Activated naive CD4-positive, alpha-beta T cell treated with anti-CD3 and anti-CD28 coated beads, Interleukin-2, amount 50 U/mL, for 24 hours (primary cell): ENCODE results near the gene ANKRD31.
A peak's percentile ranks its signal among the peaks of the same experiment; 100 is the strongest.
"Not testable (repeated sequence)": the region's sequence is repeated elsewhere in the genome, so short reads cannot be mapped to it uniquely, and the experiment has no call there.

Source experiments
- H3K27ac Mint-ChIP-seq: one replicate; pipeline ENCODE4 v1.8.0; 2021; ENCODE audit warnings: mild to moderate bottlenecking, mixed read lengths
- H3K27me3 Mint-ChIP-seq: one replicate; pipeline ENCODE4 v1.8.0; 2021; ENCODE audit warnings: mixed read lengths
- H3K36me3 Mint-ChIP-seq: one replicate; pipeline ENCODE4 v1.8.0; 2021; ENCODE audit warnings: mixed read lengths
- H3K4me1 Mint-ChIP-seq: one replicate; pipeline ENCODE4 v1.8.0; 2021; ENCODE audit warnings: mixed read lengths
- H3K4me3 Mint-ChIP-seq: one replicate; pipeline ENCODE4 v1.8.0; 2021; ENCODE audit warnings: mild to moderate bottlenecking, mixed read lengths
- H3K9me3 Mint-ChIP-seq: one replicate; pipeline ENCODE4 v1.8.0; 2021; ENCODE audit warnings: mixed read lengths

Gene ANKRD31

DNA sequence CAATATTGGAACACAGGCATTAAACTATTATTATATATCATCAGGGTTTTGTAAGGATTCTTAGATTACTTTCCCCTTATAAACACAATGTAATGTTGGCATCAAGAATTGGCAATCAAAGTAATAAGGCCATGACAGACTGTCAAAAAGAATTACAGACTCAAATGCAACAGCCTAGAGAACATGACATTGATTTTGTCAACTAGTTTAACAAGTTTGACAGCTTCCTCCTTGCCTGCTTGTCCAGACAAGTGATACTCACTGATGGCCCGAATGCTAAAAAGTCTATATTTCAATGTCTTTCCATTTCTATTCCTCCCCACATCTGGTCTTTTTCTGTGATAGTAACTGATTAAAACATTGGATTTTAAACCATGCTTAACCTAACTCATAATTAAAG, 6.4 kb upstream of the ANKRD31 start:
- no peaks in the 10 kb centered on the region for H3K27me3 Mint-ChIP-seq
- H3K27ac Mint-ChIP-seq, result no peak overlapping the region
- no peaks in the 10 kb centered on the region for H3K9me3 Mint-ChIP-seq
- no peaks in the 10 kb centered on the region for H3K4me1 Mint-ChIP-seq
- no peaks in the 10 kb centered on the region for H3K36me3 Mint-ChIP-seq
- no peak overlapping the region for H3K4me3 Mint-ChIP-seq

DNA sequence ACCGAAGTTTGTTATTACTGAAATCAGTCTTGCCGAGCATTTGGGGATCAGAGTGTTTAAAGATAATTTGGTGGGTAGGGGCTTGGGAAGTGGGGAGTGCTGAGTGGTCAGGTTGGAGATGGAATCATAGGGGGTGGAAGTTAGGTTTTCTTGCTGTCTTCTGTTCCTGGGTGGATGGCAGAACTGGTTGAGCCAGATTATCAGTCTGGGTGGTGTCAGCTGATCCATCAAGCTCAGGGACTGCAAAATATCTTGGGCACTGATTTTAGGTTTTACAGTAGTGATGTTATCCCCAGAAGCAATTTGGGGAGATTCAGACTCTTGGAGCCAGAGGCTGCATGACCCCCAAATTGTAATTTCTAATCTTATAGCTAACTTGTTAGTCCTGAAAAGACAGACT, 5.4 kb upstream of the ANKRD31 start:
- Mint-ChIP-seq H3K36me3 (no peaks in the 10 kb centered on the region), H3K27me3 (no peaks in the 10 kb centered on the region), H3K4me3 (no peak overlapping the region), H3K27ac (no peak overlapping the region), H3K4me1 (peaks cover 4% of the 10 kb centered on the region), H3K9me3 (no peaks in the 10 kb centered on the region)

DNA sequence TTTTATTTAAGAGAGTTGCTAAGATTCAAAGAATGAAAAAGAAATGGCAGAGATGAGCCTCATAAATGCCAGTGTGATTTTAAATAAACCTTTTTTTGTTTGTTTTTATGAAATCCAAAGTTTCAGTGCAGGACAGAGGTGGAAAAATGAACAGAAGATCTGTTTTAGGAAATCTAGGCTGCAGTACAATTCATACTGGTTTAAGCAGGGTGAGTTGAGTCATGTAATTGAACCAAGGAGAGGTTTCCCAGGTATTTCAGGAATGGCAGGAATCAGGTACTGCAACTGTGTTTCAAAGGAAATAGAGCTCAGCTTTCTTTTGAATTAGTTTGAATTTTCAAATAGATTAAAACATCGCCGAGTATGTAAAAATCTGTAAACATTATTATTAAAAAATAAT, 3.0 kb upstream of the ANKRD31 start:
- Mint-ChIP-seq H3K27ac (no peak overlapping the region), H3K9me3 (no peaks in the 10 kb centered on the region), H3K27me3 (no peaks in the 10 kb centered on the region), H3K4me1 (peaks cover 19% of the 10 kb centered on the region), H3K36me3 (no peaks in the 10 kb centered on the region), H3K4me3 (no peak overlapping the region)

DNA sequence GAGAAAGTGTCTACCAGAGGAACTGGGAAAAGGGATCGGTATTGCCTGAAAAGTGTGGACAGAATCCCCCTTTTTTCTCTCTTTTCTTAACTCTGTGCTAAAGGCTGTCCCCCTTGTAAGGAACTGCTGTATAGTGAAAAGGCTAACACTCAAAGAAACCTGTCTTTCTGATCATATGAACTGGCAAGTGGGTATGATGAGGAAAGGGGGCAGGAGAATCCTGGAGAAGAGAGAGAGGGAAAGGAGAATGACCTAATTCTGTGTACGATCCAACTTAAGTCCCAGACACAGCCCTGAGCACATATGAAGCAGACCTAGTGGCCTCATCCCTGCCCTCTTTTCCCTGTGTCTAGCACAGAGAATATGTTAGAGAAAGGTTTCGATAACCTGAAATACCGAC, 967 bp downstream of the ANKRD31 start:
- peak overlapping the region; percentile 94 for H3K4me3 Mint-ChIP-seq
- peak overlapping the region; percentile 98 for H3K27ac Mint-ChIP-seq
- peaks cover 19% of the 10 kb centered on the region for H3K4me1 Mint-ChIP-seq
- H3K27me3 Mint-ChIP-seq, result no peaks in the 10 kb centered on the region
- H3K9me3 Mint-ChIP-seq, result no peaks in the 10 kb centered on the region
- H3K36me3 Mint-ChIP-seq, result no peaks in the 10 kb centered on the region

DNA sequence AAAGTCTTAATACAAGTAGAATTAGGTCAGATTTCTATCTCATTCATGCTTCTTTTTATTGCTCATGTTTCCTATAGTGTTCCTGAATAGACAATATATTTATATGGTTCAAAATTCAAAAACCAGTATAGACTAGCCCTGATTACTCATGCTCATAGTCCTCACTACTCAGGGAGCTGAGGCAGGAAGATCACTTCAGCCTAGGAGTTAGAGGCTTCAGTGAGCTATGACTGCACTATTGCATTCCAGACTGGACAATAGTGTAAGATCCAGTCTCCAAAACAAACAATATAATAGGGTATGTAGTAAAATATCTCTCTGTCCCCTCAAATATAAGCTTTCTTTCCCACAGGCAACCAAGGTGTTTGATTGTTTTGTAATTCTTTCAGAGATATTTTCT, 2.4 kb downstream of the ANKRD31 start:
- Mint-ChIP-seq H3K9me3 (no peaks in the 10 kb centered on the region), H3K27ac (no peak overlapping the region)

DNA sequence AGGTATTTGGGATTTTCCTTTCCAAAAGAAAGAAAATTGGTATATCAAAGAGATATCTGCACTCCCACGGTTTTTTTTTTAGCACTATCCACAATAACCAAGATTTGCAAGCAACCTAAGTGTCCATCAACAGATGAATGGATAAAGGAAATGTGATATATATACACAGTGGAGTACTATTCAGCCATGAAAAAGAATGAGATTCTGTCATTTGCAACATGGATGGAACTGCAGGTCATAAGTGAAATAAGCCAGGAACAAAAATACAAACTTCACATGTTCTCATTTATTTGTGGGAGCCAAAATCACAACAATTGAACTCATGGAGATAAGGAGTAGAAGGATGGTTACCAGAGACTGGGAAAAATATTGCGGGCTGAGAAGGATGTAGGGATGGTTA, 9.8 kb downstream of the ANKRD31 start:
- Mint-ChIP-seq H3K27ac (no peak overlapping the region), H3K27me3 (no peaks in the 10 kb centered on the region), H3K4me1 (peaks cover 5% of the 10 kb centered on the region), H3K4me3 (no peak overlapping the region), H3K9me3 (no peaks in the 10 kb centered on the region), H3K36me3 (peaks cover 1% of the 10 kb centered on the region)

More for the DNA sequence above, 2.4 kb downstream of the ANKRD31 start:
- no peaks in the 10 kb centered on the region for H3K27me3 Mint-ChIP-seq
- no peaks in the 10 kb centered on the region for H3K36me3 Mint-ChIP-seq
- peaks cover 19% of the 10 kb centered on the region for H3K4me1 Mint-ChIP-seq
- no peak overlapping the region for H3K4me3 Mint-ChIP-seq

DNA sequence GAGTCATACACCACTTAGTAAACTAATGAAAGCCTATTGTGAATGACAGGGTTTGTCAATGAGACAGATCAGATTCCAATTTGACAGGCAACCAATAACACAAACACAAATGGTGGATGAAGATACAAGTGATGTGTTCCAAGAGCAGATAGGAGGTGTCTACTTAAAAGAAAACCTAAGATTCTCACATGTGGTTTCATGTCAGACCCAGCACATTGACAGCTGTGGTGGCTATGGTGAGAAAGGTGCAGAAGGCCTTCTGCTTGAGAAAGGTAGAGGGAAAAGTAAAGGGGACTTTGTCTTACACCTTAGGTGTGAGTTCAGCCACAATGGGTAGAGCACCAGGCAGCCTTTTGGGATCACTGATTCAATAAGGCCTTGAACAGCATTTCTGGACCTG, 11.2 kb downstream of the ANKRD31 start:
- peaks cover 6% of the 10 kb centered on the region for H3K36me3 Mint-ChIP-seq
- peaks cover 5% of the 10 kb centered on the region for H3K4me1 Mint-ChIP-seq
- no peak overlapping the region for H3K27ac Mint-ChIP-seq
- H3K9me3 Mint-ChIP-seq, result no peaks in the 10 kb centered on the region
- H3K4me3 Mint-ChIP-seq, result no peak overlapping the region
- H3K27me3 Mint-ChIP-seq, result no peaks in the 10 kb centered on the region

DNA sequence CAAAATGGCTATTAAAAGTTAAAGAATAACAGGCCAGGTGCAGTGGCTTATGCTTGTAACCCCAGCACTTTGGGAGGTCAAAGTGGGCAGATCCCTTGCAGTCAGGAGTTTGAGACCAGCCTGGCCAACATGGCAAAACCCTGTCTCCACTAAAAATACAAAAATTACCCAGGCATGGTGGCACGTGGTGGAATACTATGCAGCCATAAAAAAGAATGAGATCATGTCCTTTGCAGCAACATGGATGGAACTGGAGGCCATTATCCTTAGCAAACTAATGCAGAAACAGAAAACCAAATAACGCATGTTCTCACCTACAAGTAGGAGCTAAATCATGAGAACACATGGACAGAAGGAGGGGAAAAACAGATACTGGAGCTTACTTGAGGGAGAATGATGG, 15.9 kb downstream of the ANKRD31 start:
- H3K4me3 Mint-ChIP-seq, H3K27ac Mint-ChIP-seq, H3K27me3 Mint-ChIP-seq, H3K4me1 Mint-ChIP-seq: not testable (repeated sequence)
- peaks cover 18% of the 10 kb centered on the region for H3K9me3 Mint-ChIP-seq
- H3K36me3 Mint-ChIP-seq, result peaks cover 26% of the 10 kb centered on the region

DNA sequence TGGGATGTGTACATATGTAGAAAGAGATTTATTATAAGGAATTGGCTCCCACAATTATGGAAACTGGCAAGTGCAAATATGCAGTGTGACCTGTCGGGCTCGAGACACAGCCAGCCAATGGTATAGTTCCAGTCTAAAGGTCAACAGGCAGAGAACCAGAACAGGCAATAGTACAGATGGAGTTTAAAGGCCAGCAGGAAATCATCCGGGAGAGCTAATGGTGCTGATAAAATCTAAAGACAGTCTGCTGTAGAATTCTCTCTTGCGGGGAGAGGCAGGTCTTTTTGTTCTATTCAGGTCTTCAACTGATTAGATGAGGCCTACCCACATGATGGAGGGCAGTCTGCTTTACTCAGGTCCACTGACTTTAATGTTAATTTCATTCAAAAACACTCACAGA, 21.8 kb downstream of the ANKRD31 start:
- H3K9me3 Mint-ChIP-seq, result peaks cover 18% of the 10 kb centered on the region
- H3K27ac Mint-ChIP-seq, result no peak overlapping the region
- H3K4me1 Mint-ChIP-seq, result peaks cover 6% of the 10 kb centered on the region
- H3K27me3 Mint-ChIP-seq, result no peaks in the 10 kb centered on the region
- no peak overlapping the region for H3K4me3 Mint-ChIP-seq
- peaks cover 26% of the 10 kb centered on the region for H3K36me3 Mint-ChIP-seq

DNA sequence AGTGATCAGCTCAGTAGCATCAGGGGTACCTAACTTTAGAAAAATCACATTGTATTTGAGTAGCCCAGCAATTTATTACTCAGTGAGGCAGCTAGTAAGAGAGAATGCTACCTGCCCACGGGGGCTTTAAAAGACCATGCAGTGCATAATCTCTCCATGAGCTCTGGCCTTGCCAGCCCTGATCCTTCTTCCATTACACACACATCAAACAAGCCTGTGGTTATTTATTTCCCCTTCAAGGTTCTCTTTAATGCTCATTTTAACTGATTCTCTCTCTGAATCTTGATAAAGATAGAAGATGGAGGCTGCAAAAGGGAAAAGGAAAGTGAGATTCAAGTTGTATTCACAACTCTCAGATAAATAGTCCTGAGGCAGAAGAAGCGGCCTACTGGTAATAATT, 22.3 kb downstream of the ANKRD31 start:
- no peaks in the 10 kb centered on the region for H3K27me3 Mint-ChIP-seq
- H3K36me3 Mint-ChIP-seq, result peaks cover 26% of the 10 kb centered on the region
- peaks cover 18% of the 10 kb centered on the region for H3K9me3 Mint-ChIP-seq
- no peak overlapping the region for H3K4me3 Mint-ChIP-seq
- H3K27ac Mint-ChIP-seq, result no peak overlapping the region
- peaks cover 6% of the 10 kb centered on the region for H3K4me1 Mint-ChIP-seq

DNA sequence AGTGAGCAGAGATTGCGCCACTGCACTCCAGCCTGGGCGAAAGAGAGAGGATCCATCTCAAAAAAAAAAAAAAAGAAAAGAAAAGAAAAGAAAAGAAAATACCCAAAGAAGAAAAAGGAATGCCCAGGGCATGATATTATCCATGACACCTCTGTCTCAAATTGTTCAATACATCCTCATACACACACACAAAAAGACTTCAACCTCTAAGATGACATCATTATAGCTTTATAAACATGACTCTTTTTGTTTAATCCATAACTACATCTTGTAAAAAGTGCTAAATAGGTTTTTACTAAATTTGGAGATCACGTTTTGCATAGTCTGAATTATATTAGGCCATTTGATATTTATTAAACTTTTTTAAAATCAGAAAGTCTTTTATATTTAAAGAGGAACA, 33.1 kb downstream of the ANKRD31 start:
- Mint-ChIP-seq H3K27ac (no peak overlapping the region), H3K36me3 (no peaks in the 10 kb centered on the region), H3K4me3 (no peak overlapping the region), H3K9me3 (no peaks in the 10 kb centered on the region), H3K4me1 (no peaks in the 10 kb centered on the region), H3K27me3 (no peaks in the 10 kb centered on the region)

DNA sequence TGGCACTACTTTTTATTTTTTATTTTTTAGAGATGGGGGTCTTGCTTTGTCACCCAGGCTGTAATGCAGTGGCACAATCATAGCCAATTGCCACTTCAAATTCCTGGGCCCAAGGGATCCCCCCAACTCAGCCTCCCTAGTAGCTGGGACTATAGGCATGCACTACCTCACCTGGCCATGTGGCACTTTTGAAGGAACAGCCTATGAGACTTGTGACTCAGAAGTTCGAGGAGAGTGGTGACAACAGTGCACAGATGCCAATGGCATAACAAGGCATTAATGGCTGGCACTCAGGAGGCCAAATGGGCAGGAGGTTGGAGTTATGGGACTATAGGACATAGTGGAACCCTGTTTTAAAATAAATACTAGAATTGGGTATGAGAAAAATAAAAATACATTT, 33.7 kb downstream of the ANKRD31 start:
- H3K27me3 Mint-ChIP-seq, result no peaks in the 10 kb centered on the region
- H3K9me3 Mint-ChIP-seq, result no peaks in the 10 kb centered on the region
- no peaks in the 10 kb centered on the region for H3K4me1 Mint-ChIP-seq
- no peak overlapping the region for H3K27ac Mint-ChIP-seq
- H3K4me3 Mint-ChIP-seq, result no peak overlapping the region
- H3K36me3 Mint-ChIP-seq, result no peaks in the 10 kb centered on the region

DNA sequence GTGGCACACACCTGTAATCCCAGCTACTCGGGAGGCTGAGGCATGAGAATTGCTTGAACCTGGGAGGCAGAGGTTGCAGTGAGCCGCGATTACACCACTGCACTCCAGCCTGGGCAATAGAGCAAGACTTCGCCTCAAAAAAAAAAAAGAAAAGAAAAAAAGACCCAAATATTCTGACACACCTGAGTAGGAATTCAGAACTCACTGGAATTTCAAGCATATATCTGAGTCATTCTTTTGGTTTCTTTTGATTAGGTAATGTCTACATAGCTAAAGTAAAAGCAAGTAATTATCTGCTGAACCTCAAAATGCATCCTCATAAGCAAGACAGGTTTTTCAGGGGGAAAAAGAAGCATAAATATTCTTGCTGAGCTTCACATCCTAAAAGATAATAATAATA, 35.9 kb downstream of the ANKRD31 start:
- Mint-ChIP-seq H3K9me3 (no peaks in the 10 kb centered on the region), H3K36me3 (peaks cover 1% of the 10 kb centered on the region), H3K27ac (no peak overlapping the region), H3K27me3 (no peaks in the 10 kb centered on the region), H3K4me1 (no peaks in the 10 kb centered on the region), H3K4me3 (no peak overlapping the region)

DNA sequence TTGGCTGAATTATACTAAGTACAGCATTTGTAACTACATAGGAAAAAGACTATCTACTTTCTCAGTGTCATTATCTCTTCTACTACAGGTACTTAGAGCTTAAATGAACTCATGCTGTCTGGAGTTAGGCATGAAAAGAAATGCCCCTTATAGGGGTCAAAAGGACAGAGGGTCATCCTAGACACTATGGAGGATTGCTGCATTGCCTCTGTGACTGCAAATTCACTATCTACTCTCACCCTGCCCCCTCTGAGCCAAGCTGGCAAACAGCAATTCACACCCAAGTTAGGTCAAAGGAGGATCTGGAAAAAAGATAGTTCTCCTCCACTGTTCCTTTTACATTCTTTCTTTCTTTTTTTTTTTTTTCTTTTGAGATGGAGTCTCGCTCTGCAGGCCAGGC, 36.7 kb downstream of the ANKRD31 start:
- Mint-ChIP-seq H3K9me3 (no peaks in the 10 kb centered on the region), H3K4me3 (no peak overlapping the region), H3K27me3 (no peaks in the 10 kb centered on the region), H3K36me3 (peaks cover 1% of the 10 kb centered on the region), H3K4me1 (no peaks in the 10 kb centered on the region), H3K27ac (no peak overlapping the region)

DNA sequence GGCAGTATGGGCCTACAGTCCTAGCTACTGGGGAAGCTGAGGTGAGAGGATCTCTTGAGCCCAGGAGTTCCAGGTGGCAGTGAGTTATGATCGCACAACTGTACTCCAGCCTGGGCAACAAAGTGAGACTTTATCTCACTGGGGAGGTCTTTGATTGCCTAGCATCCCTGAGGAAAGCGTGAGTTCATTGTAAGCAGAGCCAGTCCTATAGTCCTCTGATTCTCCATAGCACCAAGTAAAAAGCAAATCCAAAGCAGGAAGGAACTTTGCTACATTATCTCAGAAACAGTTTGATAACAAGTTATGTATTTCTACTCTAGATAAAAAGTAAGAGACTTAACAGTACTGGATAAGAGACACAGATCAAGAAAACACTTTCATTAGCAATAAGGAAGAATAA, 37.6 kb downstream of the ANKRD31 start:
- peaks cover 1% of the 10 kb centered on the region for H3K36me3 Mint-ChIP-seq
- no peak overlapping the region for H3K27ac Mint-ChIP-seq
- no peaks in the 10 kb centered on the region for H3K27me3 Mint-ChIP-seq
- H3K4me3 Mint-ChIP-seq, result no peak overlapping the region
- H3K4me1 Mint-ChIP-seq, result no peaks in the 10 kb centered on the region
- no peaks in the 10 kb centered on the region for H3K9me3 Mint-ChIP-seq

DNA sequence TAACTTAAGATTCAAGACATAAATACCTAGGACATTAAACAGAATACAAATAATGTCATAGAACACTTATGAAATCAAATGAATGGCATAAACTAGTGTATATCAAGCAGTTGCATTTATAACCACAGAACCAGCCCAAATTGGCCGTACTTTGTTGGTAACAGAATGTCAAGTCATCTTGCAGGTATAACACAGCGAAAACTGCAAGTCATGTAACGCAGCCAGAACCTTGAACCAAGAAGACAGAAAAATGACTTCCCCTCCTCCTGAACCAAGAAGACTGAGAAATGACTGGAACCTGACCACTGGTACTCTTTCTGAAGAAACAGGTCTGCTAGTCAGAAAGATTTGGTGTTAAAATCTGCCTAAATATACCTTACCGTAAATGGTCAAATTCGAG, 38.9 kb downstream of the ANKRD31 start:
- H3K27ac Mint-ChIP-seq, result peak overlapping the region; percentile 17
- peaks cover 1% of the 10 kb centered on the region for H3K36me3 Mint-ChIP-seq
- H3K9me3 Mint-ChIP-seq, result no peaks in the 10 kb centered on the region
- H3K4me3 Mint-ChIP-seq, result no peak overlapping the region
- peaks cover 8% of the 10 kb centered on the region for H3K4me1 Mint-ChIP-seq
- no peaks in the 10 kb centered on the region for H3K27me3 Mint-ChIP-seq

DNA sequence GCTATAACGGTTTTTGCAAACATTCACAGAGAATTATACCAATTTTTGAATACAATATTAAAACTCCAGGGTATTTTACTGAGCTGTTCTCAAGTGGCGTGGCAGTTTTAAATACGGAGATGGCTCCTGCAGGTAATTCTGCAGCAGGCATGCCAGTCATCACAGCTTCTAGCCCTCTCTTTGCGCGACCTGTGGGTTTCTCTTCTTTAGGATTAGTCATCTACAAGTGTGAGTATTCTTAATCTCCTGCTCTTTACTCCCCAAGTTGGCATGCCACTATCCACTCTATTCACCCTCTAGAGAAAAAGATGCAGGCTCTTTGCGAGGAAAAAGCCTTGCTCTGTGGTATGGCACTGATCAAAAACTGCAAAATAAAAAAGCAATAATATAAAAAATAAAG, 43.9 kb downstream of the ANKRD31 start:
- Mint-ChIP-seq H3K27me3 (no peaks in the 10 kb centered on the region), H3K27ac (peak overlapping the region; percentile 30), H3K36me3 (peaks cover 1% of the 10 kb centered on the region), H3K4me3 (peak overlapping the region; percentile 39), H3K9me3 (no peaks in the 10 kb centered on the region), H3K4me1 (peaks cover 33% of the 10 kb centered on the region)
